PC-3 (cell line): ENCODE measurements around the gene FHL3. TPM values are rescaled to one million over a fixed set of nuclear protein-coding genes. Genes with fewer than 3 reads are reported as not detected.
"Not testable (repeated sequence)": the region's sequence is repeated elsewhere in the genome, so short reads cannot be mapped to it uniquely, and the experiment has no call there.

Experiments
- ATAC-seq: fragments of 200-7000 bp; cut with Tn5 transposase; 2 replicates; pipeline ENCODE4 v1.9.1; 2020; ENCODE audit warnings: mild to moderate bottlenecking, moderate library complexity
- BruUV-seq: library from RNA; stranded (reverse); fragments of 400-500 nt; replicated peaks from 2 replicates; lab custom pipeline; 2021; lab: Mats Ljungman, UMichigan
- CTCF ChIA-PET: fragments of 300-600 bp; sonication (Branson Sonifier 250); formaldehyde crosslinking; loops from one replicate; lab custom pipeline; 2022; ENCODE audit warnings: antibody characterized with exemption; lab: Charles Lee
- POLR2A ChIA-PET: fragments of 300-600 bp; sonication (Branson Sonifier 250); formaldehyde crosslinking; loops from one replicate; lab custom pipeline; 2022; ENCODE audit warnings: antibody characterized with exemption; ENCODE audit not compliant: unreplicated experiment; lab: Charles Lee
- DNase-seq: peaks from one replicate; pipeline ENCODE4 v3.0.0-alpha.2; 2015
- H2AFZ ChIP-seq: fragments of 300-600 bp; sonication (generic); 2 replicates; pipeline ENCODE4 v1.6.0; 2016; ENCODE audit warnings: antibody characterized with exemption, low read length
- H3F3A ChIP-seq: fragments of 300-600 bp; sonication (generic); one replicate; pipeline ENCODE4 v1.6.0; 2017; ENCODE audit warnings: antibody characterized with exemption, low read length, control low read depth, mild to moderate bottlenecking; ENCODE audit not compliant: unreplicated experiment
- H3K27ac ChIP-seq: fragments of 300-600 bp; sonication (generic); 2 replicates; pipeline ENCODE4 v1.5.1; 2016; ENCODE audit warnings: mild to moderate bottlenecking, low read length
- H3K27me3 ChIP-seq: fragments of 300-600 bp; sonication (generic); 2 replicates; pipeline ENCODE4 v1.6.1; 2016; ENCODE audit warnings: low read length, mixed read lengths
- H3K36me3 ChIP-seq: fragments of 300-600 bp; sonication (generic); 2 replicates; pipeline ENCODE4 v1.6.1; 2016; ENCODE audit warnings: low read depth, mixed run types, low read length, mixed read lengths
- H3K4me1 ChIP-seq: fragments of 300-600 bp; sonication (generic); 2 replicates; pipeline ENCODE4 v1.5.1; 2016; ENCODE audit warnings: low read length; ENCODE audit not compliant: insufficient read depth
- H3K4me2 ChIP-seq: fragments of 300-600 bp; sonication (generic); 2 replicates; pipeline ENCODE4 v1.6.0; 2016; ENCODE audit warnings: low read length
- H3K4me3 ChIP-seq: fragments of 300-600 bp; sonication (generic); 2 replicates; pipeline ENCODE4 v1.5.1; 2016; ENCODE audit warnings: mild to moderate bottlenecking, low read length, mixed read lengths
- H3K79me2 ChIP-seq: fragments of 300-600 bp; sonication (generic); 2 replicates; pipeline ENCODE4 v1.6.1; 2017; ENCODE audit warnings: low read length, mixed read lengths
- H3K9ac ChIP-seq: fragments of 300-600 bp; sonication (generic); 2 replicates; pipeline ENCODE4 v1.6.0; 2016; ENCODE audit warnings: mild to moderate bottlenecking, low read length
- H3K9me2 ChIP-seq: fragments of 300-600 bp; sonication (generic); replicated peaks from 2 replicates; pipeline ENCODE4 v1.6.1; 2016; ENCODE audit warnings: mixed run types, low read length, mixed read lengths
- H3K9me3 ChIP-seq: fragments of 300-600 bp; sonication (generic); 2 replicates; pipeline ENCODE4 v1.6.1; 2016; ENCODE audit warnings: low read length, mixed read lengths
- H4K20me1 ChIP-seq: fragments of 300-600 bp; sonication (generic); 2 replicates; pipeline ENCODE4 v1.6.1; 2016; ENCODE audit warnings: low read length, mixed read lengths
- CTCF ChIP-seq: fragments of 300-600 bp; sonication (generic); conservative IDR thresholded peaks from 2 replicates; pipeline ENCODE4 v1.5.1; 2017; ENCODE audit warnings: antibody characterized with exemption, low read depth, mild to moderate bottlenecking, low read length
- EZH2 ChIP-seq: fragments of 300-600 bp; sonication (generic); IDR thresholded peaks from one replicate; pipeline ENCODE4 v1.6.1; 2017; ENCODE audit warnings: antibody characterized with exemption, mild to moderate bottlenecking, low read length; ENCODE audit not compliant: unreplicated experiment
- EZH2phosphoT487 ChIP-seq: fragments of 300-600 bp; sonication (generic); IDR thresholded peaks from 2 replicates; pipeline ENCODE4 v1.6.1; 2018; ENCODE audit warnings: mild to moderate bottlenecking, antibody characterized with exemption, low read length, borderline replicate concordance
- intact Hi-C: fragments of 100-400 bp; cut with micrococcal nuclease; formaldehyde crosslinking; loops from 2 replicates; pipeline ENCODE4 v1.9.0; 2023
- total RNA-seq: library from RNA; depleted of rRNA; stranded (reverse); fragments of >200 nt; gene quantifications from 2 replicates; pipeline ENCODE4 v1.2.3, GENCODE V29; 2014

Gene FHL3
- total RNA-seq, 1 experiment from 2014 or later, result 6.3 TPM

- no peak for ATAC-seq
- H3K79me2 ChIP-seq, result peaks cover 5% of the 10 kb centered on the region; the same call in 1 of the 2 replicates
- no peak overlapping the region for H3K27ac ChIP-seq
- TF ChIP-seq EZH2 (no peak), CTCF (no peak), EZH2phosphoT487 (no peak)
- H4K20me1 ChIP-seq, result no peaks in the 10 kb centered on the region
- CTCF ChIA-PET, result interaction anchor here (0.7 kb wide), 1 partner anchor 145 kb away, joined by 6 read pairs; no protein-coding TSS in a partner anchor
- BruUV-seq, result no TSS peak
- POLR2A ChIA-PET, result no interaction called here
- H2AFZ ChIP-seq, result no peak overlapping the region
- no peak overlapping the region for H3K4me2 ChIP-seq
- H3K4me1 ChIP-seq, result no peaks in the 10 kb centered on the region
- no peak for DNase-seq
- H3K27me3 ChIP-seq, result no peaks in the 10 kb centered on the region
- no peak overlapping the region for H3K4me3 ChIP-seq
- no peaks in the 10 kb centered on the region for H3K9me3 ChIP-seq
- H3F3A ChIP-seq, result no peaks in the 10 kb centered on the region
- intact Hi-C loops, result no loop called here
- H3K36me3 ChIP-seq, result peaks cover 56% of the 10 kb centered on the region
- no peak overlapping the region for H3K9ac ChIP-seq
- H3K9me2 ChIP-seq, result no peaks in the 10 kb centered on the region
These were observed 26.8 kb downstream of the FHL3 start for GRCh38 chr1:37978541-37978940.

GRCh38 chr1:37975083-37975482 lies 30.2 kb downstream of the FHL3 start:
- peak; percentile 72 for TF ChIP-seq CTCF
- H3K9ac ChIP-seq, POLR2A ChIA-PET, H3K79me2 ChIP-seq, BruUV-seq, H3K4me3 ChIP-seq, H4K20me1 ChIP-seq, CTCF ChIA-PET, H3F3A ChIP-seq, H3K4me2 ChIP-seq, H2AFZ ChIP-seq, H3K9me3 ChIP-seq, H3K9me2 ChIP-seq, H3K27me3 ChIP-seq, H3K4me1 ChIP-seq, H3K27ac ChIP-seq: not testable (repeated sequence)
- intact Hi-C loops, result loop anchor here (1.0 kb wide), 1 partner anchor 85 kb away; no protein-coding TSS in a partner anchor
- ATAC-seq, result peak; percentile 65
- peaks cover 38% of the 10 kb centered on the region for H3K36me3 ChIP-seq
- DNase-seq, result peak; percentile 67

- H3K79me2 ChIP-seq, result peaks cover 5% of the 10 kb centered on the region; the same call in 1 of the 2 replicates
- H3K9ac ChIP-seq, result no peak overlapping the region
- no peak overlapping the region for H3K27ac ChIP-seq
- H3K4me2 ChIP-seq, result no peak overlapping the region
- H4K20me1 ChIP-seq, result 0 out of 2 replicates have a peak, but pooled peaks cover 4% of the 10 kb centered on the region
- intact Hi-C loops, result no loop called here
- no peaks in the 10 kb centered on the region for H3K9me3 ChIP-seq
- no peak overlapping the region for H2AFZ ChIP-seq
- H3K9me2 ChIP-seq, result no peaks in the 10 kb centered on the region
- DNase-seq (no peak), ATAC-seq (no peak)
- H3K36me3 ChIP-seq, result peaks cover 38% of the 10 kb centered on the region
- no peaks in the 10 kb centered on the region for H3K4me1 ChIP-seq
- TF ChIP-seq CTCF (no peak), EZH2phosphoT487 (no peak)
- CTCF ChIA-PET, result no interaction called here
- H3K27me3 ChIP-seq, result no peaks in the 10 kb centered on the region
- H3F3A ChIP-seq, result no peaks in the 10 kb centered on the region
- no peak overlapping the region for H3K4me3 ChIP-seq
- POLR2A ChIA-PET, result no interaction called here
- no TSS peak for BruUV-seq
These were observed 30.7 kb downstream of the FHL3 start for GRCh38 chr1:37974567-37974966.

GRCh38 chr1:37973684-37974083 lies 31.6 kb downstream of the FHL3 start:
- H2AFZ ChIP-seq, H3K27me3 ChIP-seq, H3K27ac ChIP-seq, H4K20me1 ChIP-seq, H3K4me3 ChIP-seq, intact Hi-C loops, CTCF ChIA-PET, ATAC-seq, H3K9me2 ChIP-seq, H3F3A ChIP-seq, H3K4me2 ChIP-seq, H3K9ac ChIP-seq, H3K9me3 ChIP-seq, H3K79me2 ChIP-seq, DNase-seq, H3K4me1 ChIP-seq, BruUV-seq: not testable (repeated sequence)
- POLR2A ChIA-PET, result interaction anchor here (0.7 kb wide), 1 partner anchor 1576 kb away, joined by 5 read pairs; no protein-coding TSS in a partner anchor
- H3K36me3 ChIP-seq, result peaks cover 38% of the 10 kb centered on the region
